Measurements from ENCODE around the gene BTN2A1. TPM values are rescaled to one million over a fixed set of nuclear protein-coding genes. Genes with fewer than 3 reads are reported as not detected.

Gene BTN2A1
- total and polyA plus RNA-seq, 10 of the 15 experiments (the other 5 are each of a cell fraction or from before 2014, with no cell fraction given) = 8.2 to 28.0 (median 15.8) TPM

DNA sequence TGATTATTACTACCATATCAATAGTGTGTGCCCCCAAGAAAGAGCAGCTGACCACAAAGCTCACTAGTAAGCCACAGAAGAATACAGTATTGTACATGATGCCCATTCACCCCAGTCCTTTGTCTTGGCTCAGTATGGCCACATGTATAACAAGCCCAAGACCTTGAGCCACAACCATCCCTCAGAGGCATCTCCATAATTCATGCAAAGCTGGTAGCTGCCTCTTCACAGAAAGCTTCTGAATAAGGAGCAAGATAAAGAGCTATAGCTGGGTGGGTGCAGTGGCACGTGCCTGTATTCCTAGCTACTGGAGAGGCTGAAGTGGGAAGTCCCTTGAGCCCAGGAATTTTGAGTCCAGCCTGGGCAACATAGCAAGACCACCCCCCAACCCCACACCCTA, 37.5 kb downstream of the BTN2A1 start:
- no peaks in the 10 kb centered on the region for H4K20me1 ChIP-seq (ENCODE audit: control insufficient read depth, insufficient read depth)
- no peaks in the 10 kb centered on the region; a peak in 1 of 4 replicates for H3K27me3 ChIP-seq (replicated peaks in 1 of 2; ENCODE audit: control insufficient read depth in 2 of 2, insufficient read depth in 2 of 2, low read length in 1 of 2)
- ATAC-seq = no peak
- H2AFZ ChIP-seq (ENCODE audit: control insufficient read depth, low read depth, low read length) = no peak overlapping the region
- RAD21 ChIA-PET (ENCODE audit: unreplicated experiment) = interaction anchor here (0.6 to 0.8 kb wide), 3 partner anchors 60 to 117 kb away, joined by 3 read pairs; no protein-coding TSS in a partner anchor
- no peak overlapping the region for H3K4me3 ChIP-seq
- SMC1A ChIA-PET (ENCODE audit: uncharacterized antibody, unreplicated experiment) = interaction anchor here (0.8 to 0.9 kb wide), 2 partner anchors 8 to 10 kb away, joined by 3 read pairs; no protein-coding TSS in a partner anchor
- no peaks in the 10 kb centered on the region for H3K79me2 ChIP-seq (ENCODE audit: control insufficient read depth, insufficient read depth, low read length)
- peak in 1 of 2 experiments; percentile 18; a peak in 1 of 4 replicates for TF ChIP-seq BHLHE40 (IDR thresholded peaks at IDR 0.05; ENCODE audit: borderline replicate concordance in 1 of 2, low read depth in 2 of 2, low read length in 1 of 2)
- no peak for TF ChIP-seq IKZF1 (conservative IDR thresholded peaks at IDR 0.05)
- CTCF ChIA-PET = interaction anchor here (1.0 to 1.6 kb wide), 4 partner anchors 9 to 632 kb away, joined by 3 to 6 read pairs (median 4); no protein-coding TSS in a partner anchor
- intact Hi-C loops (cut with micrococcal nuclease; ENCODE audit: unreplicated experiment) = no loop called here
- POLR2A ChIA-PET = interaction anchor here (0.8 kb wide), 1 partner anchor 8 kb away, joined by 5 read pairs; no protein-coding TSS in a partner anchor
- in situ Hi-C loops (cut with MboI) = no loop called here
- H3K4me2 ChIP-seq (ENCODE audit: control insufficient read depth, insufficient read depth) = no peak overlapping the region
- no peaks in the 10 kb centered on the region for H3K9me3 ChIP-seq (replicated peaks; ENCODE audit: control insufficient read depth, insufficient read depth, low read length)
- BruUV-seq (replicated peaks) = no TSS peak
- 0% methylated on average over 1 of the region's 1 CpG for WGBS (ENCODE audit: insufficient coverage, insufficient replicate concordance, low lambda C conversion rate, missing lambda C conversion rate)
- no peaks in the 10 kb centered on the region for H3K36me3 ChIP-seq (ENCODE audit: control insufficient read depth in 2 of 2, insufficient read depth in 2 of 2, low read length in 1 of 2)
- H3K27ac ChIP-seq (ENCODE audit: control insufficient read depth, insufficient read depth) = no peak overlapping the region
- no peak for DNase-seq (ENCODE audit: low read depth, low spot score)
- FAIRE-seq = no peak
- H3K4me1 ChIP-seq (ENCODE audit: control insufficient read depth, insufficient read depth, low read length) = no peaks in the 10 kb centered on the region
- H3K9ac ChIP-seq (ENCODE audit: control insufficient read depth, insufficient read depth, low read length) = no peak overlapping the region

GRCh38 chr6:26497610-26498009, 39.9 kb downstream of the BTN2A1 start:
- WGBS (ENCODE audit: insufficient coverage, insufficient replicate concordance, low lambda C conversion rate, missing lambda C conversion rate) = 100% methylated on average over 4 of the region's 4 CpGs
- no peaks in the 10 kb centered on the region; a peak in 1 of 4 replicates for H3K27me3 ChIP-seq (replicated peaks in 1 of 2; ENCODE audit: control insufficient read depth in 2 of 2, insufficient read depth in 2 of 2, low read length in 1 of 2)
- ChIA-PET POLR2A (interaction anchor here (1.0 to 1.1 kb wide), 2 partner anchors 15 to 25 kb away, joined by 3 read pairs; no protein-coding TSS in a partner anchor), SMC1A (ENCODE audit: uncharacterized antibody, unreplicated experiment) (interaction anchor here (1.0 to 1.6 kb wide), 4 partner anchors 9 to 98 kb away, joined by 3 to 4 read pairs (median 3); no protein-coding TSS in a partner anchor), CTCF (no interaction called here), RAD21 (ENCODE audit: unreplicated experiment) (no interaction called here)
- H3K79me2 ChIP-seq (ENCODE audit: control insufficient read depth, insufficient read depth, low read length) = no peaks in the 10 kb centered on the region
- no peak for ATAC-seq
- BruUV-seq (replicated peaks) = no TSS peak
- no peaks in the 10 kb centered on the region for H3K9me3 ChIP-seq (replicated peaks; ENCODE audit: control insufficient read depth, insufficient read depth, low read length)
- no peak for DNase-seq (ENCODE audit: low read depth, low spot score)
- H3K27ac ChIP-seq (ENCODE audit: control insufficient read depth, insufficient read depth) = no peak overlapping the region
- intact Hi-C loops (cut with micrococcal nuclease; ENCODE audit: unreplicated experiment) (no loop called here), in situ Hi-C loops (cut with MboI) (no loop called here)
- no peak overlapping the region for H2AFZ ChIP-seq (ENCODE audit: control insufficient read depth, low read depth, low read length)
- H3K9ac ChIP-seq (ENCODE audit: control insufficient read depth, insufficient read depth, low read length) = no peak overlapping the region
- FAIRE-seq = no peak
- H3K4me1 ChIP-seq (ENCODE audit: control insufficient read depth, insufficient read depth, low read length) = peaks cover 11% of the 10 kb centered on the region; the same call in 1 of the 2 replicates
- H3K36me3 ChIP-seq (ENCODE audit: control insufficient read depth in 2 of 2, insufficient read depth in 2 of 2, low read length in 1 of 2) = no peaks in the 10 kb centered on the region
- H3K4me2 ChIP-seq (ENCODE audit: control insufficient read depth, insufficient read depth) = no peak overlapping the region
- H4K20me1 ChIP-seq (ENCODE audit: control insufficient read depth, insufficient read depth) = no peaks in the 10 kb centered on the region
- no peak overlapping the region for H3K4me3 ChIP-seq
- TF ChIP-seq EED (IDR thresholded peaks at IDR 0.05; ENCODE audit: low read depth) (no peak), EP300 (IDR thresholded peaks at IDR 0.05; ENCODE audit: borderline replicate concordance in 1 of 2, control insufficient read depth in 1 of 2, low read depth in 2 of 2, low read length in 2 of 2) (no peak), SREBF2 (IDR thresholded peaks at IDR 0.05; ENCODE audit: low read length) (no peak), TCF12 (IDR thresholded peaks at IDR 0.05; ENCODE audit: low read depth, low read length) (no peak), MTA3 (IDR thresholded peaks at IDR 0.05; ENCODE audit: borderline replicate concordance, low read length) (no peak), HSF1 (IDR thresholded peaks at IDR 0.05; ENCODE audit: low read depth, low read length) (no peak), GABPA (IDR thresholded peaks at IDR 0.05; ENCODE audit: low read depth) (no peak), PML (IDR thresholded peaks at IDR 0.05; ENCODE audit: low read length) (no peak), CHD2 (IDR thresholded peaks at IDR 0.05; ENCODE audit: borderline replicate concordance, low read depth, low read length) (no peak)
- TF ChIP-seq, protein P1, sequence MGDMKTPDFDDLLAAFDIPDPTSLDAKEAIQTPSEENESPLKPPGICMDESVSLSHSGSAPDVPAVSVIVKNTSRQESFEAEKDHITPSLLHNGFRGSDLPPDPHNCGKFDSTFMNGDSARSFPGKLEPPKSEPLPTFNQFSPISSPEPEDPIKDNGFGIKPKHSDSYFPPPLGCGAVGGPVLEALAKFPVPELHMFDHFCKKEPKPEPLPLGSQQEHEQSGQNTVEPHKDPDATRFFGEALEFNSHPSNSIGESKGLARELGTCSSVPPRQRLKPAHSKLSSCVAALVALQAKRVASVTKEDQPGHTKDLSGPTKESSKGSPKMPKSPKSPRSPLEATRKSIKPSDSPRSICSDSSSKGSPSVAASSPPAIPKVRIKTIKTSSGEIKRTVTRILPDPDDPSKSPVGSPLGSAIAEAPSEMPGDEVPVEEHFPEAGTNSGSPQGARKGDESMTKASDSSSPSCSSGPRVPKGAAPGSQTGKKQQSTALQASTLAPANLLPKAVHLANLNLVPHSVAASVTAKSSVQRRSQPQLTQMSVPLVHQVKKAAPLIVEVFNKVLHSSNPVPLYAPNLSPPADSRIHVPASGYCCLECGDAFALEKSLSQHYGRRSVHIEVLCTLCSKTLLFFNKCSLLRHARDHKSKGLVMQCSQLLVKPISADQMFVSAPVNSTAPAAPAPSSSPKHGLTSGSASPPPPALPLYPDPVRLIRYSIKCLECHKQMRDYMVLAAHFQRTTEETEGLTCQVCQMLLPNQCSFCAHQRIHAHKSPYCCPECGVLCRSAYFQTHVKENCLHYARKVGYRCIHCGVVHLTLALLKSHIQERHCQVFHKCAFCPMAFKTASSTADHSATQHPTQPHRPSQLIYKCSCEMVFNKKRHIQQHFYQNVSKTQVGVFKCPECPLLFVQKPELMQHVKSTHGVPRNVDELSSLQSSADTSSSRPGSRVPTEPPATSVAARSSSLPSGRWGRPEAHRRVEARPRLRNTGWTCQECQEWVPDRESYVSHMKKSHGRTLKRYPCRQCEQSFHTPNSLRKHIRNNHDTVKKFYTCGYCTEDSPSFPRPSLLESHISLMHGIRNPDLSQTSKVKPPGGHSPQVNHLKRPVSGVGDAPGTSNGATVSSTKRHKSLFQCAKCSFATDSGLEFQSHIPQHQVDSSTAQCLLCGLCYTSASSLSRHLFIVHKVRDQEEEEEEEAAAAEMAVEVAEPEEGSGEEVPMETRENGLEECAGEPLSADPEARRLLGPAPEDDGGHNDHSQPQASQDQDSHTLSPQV (IDR thresholded peaks at IDR 0.05) = no peak

All from GM12878 (cell line).